ELF-1 (cell line): ENCODE results near the gene LAMB1.
A peak's percentile ranks its signal among the peaks of the same experiment; 100 is the strongest.

Experiments
- DNase-seq: peaks from one replicate; pipeline ENCODE4 v3.0.0-alpha.2; 2016; ENCODE audit warnings: low read depth, low spot score

LAMB1 gene

DNA sequence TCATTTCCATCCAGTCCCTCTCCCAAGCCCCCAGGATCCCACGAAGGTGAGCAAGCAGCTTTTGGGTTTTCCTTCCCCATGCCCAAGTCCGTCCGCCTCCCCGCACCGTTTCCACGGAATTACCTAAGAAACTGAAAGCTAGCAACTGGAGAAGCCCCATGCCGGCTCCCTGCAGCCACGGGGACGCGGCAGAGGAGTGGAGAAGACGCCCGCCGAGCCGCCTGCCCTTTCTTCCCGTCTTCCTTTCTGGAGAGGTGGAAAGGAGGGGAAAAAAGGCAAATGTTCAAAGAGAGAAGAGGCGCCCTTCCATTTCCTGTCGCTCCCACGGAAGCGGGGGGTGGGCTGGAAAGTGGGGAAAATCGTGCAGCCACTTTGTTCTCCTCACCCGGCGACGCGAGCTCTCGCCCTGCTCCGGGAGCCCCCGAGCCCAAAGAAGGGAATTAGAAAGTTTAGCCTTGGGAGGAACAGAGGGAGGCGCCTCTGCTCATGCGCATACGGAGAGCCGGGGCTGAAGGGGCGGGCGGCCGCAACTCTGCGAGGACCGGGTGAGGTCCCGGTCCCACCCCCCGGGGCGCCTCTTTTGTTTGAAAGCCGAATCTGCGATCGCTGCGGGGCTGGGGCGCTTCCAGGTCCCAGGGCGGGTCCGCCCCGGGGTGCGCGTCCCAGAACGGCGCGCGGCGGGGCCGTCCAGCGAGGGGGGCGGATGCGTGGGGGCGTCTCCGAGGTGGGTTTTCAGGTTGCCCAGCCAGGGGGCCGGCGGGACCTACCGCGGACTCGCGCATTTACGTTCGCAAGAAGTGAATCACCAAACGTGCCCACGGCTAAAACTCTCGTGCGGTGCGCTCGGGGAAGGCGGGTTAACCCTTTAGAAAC lies at the start of gene LAMB1:
Gene LAMB1 (minus strand): TSS at position 436 of the 873 bp plus-strand sequence. CDS start 276 bp downstream, at position 160.
- peak; percentile 90 for DNase-seq

DNA sequence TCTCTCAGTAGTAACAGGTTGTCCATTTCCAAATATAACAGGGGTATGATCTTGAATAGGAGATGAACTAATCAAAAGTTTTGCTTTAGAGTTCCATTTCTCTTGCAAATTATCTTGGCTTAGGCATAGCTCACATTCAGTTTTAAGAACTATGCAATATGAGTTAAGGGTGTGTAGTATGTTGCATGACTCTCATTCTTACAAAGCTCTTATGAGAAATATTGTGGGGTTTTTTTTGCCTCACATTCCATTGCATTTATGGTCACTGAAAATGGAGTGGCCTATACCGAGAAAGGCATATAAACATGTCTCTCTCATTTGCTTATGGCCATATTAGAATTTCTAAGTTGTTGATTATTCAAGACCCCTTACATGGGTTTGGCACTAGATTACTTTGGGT lies 48.5 kb upstream of the LAMB1 start:
- no peak for DNase-seq

DNA sequence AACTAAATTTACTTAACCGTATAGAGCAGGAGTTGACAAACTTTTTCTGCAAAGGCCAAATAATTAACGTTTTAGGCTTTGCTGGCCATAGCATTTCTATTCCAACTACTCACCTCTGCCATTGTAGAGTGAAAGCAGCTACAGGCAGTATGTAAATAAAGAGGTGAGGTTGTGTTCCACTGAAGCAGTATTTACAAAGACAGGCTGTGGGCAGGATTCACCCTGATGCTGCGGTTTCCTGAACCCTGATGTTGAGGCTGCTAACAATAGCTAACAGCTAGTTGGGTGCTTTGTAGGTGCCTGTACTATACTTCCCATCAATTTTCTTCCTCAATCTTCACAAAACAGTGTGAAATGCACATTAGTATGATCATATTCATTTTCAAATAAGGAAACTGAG lies 47.0 kb upstream of the LAMB1 start:
- no peak for DNase-seq

DNA sequence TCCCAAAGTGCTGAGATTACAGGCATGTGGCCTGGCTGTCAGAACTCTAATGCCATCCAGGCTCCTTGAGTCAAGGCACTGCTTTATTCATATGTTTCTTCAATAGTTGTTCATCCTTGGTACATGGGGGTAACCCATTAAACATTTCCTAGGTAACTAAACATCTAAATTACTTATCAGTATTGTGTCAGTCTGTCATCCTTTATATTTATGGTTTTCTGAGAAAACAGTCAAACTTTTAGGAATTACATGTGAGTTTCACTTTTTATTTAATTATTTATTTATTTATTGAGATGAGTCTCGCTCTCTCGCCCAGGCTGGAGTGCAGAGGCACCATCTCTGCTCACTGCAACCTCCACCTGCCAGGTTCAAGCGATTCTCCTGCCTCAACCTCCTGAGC lies 45.5 kb upstream of the LAMB1 start:
- DNase-seq: no peak

DNA sequence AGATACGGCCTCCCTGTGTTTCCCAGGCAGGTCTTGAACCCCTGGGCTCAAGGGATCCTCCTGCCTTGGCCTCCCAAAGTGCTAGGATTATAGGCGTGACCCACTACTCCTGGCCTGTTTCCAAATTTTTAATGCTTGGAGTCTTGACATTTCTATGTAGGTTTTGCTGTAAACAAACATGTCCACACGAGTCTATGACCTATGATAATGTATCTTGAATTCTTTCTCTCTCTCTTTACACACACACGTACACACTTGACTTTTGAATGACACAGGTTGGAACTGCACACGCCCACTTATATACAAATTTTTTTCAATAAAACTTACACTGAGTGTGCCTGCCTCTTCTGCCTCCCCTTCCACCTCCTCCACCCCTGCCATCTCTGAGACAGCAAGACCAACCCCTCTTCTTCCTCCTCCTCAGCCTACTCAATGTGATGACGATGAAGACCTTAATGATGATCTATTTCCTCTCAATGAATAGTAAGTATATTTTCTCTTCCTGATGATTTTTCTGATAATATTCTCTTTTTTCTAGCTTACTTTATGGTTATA lies 44.1 kb upstream of the LAMB1 start:
- DNase-seq: no peak

DNA sequence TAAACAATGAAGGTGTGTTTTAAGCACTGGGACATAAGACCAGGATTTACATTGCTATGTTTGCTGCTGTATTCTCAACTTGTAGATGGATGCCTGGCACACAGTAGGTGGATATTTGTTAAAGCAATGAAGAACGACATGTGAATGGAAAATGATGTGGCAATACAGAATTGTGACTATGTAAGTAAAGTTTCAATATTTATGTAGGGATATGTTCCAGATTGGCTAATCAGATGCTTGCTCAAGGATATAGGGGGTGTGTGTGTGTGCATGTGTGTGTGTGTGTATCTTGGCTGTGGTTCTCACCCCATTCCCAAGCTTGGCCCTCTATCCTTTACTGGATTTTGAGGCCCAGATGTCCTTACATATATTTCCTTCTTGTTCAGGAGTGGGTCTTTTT lies 42.7 kb upstream of the LAMB1 start:
- no peak for DNase-seq

DNA sequence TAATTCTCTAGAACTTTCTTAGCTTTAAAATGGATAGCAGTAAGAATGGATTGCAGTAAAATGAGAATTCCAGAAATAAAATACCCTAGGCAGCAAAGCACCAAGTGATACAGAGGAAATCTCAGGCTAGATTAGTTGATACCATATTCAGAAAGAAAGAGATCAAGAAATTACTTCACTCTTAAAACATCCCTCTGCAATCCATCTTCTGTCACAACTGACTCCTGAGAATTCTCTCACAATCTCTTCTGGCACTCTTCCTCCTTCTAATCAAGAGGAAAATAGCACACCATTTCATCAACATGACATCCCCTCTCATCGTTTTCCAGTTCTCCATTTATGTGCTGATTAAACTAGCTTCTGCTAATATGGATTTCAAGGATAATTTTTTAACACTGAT lies 42.2 kb upstream of the LAMB1 start:
- no peak for DNase-seq

DNA sequence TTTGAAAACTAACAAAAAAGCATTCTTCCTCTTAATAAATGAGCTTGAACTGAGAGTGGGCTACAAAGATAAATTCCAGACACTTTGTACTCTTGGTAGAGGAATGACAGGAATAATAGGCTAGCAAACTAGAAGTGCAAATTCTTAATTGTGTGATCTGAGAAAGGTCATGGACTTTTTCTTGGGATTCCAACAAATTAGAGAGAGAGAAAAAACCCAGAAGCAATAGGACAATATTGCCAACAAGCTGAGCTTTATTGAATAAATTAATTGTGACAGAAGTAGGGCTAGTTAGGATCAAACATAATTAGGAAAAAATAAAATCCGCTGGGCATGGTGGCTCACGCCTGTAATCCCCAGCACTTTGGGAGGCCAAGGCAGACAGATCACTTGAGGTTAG lies 41.4 kb upstream of the LAMB1 start:
- DNase-seq: no peak

DNA sequence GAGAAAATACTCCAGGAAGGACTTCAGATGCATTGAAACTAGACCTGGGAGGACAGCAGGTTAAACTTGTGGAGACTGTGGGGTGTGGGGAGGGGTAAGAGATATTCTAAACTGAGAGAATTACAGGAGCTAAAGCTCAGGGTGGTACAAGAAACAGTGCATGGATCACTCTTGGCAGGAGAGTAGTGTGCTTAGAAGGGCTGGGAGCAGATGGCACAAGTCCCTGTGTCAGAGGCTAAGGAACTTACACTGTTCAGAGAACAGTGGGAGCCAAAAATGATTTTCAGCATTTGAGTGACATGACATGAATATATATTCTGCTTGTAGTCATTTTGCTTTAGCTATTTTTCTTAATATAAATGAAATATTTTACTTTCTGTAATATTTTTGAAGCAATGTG lies 36.0 kb upstream of the LAMB1 start:
- DNase-seq: no peak

DNA sequence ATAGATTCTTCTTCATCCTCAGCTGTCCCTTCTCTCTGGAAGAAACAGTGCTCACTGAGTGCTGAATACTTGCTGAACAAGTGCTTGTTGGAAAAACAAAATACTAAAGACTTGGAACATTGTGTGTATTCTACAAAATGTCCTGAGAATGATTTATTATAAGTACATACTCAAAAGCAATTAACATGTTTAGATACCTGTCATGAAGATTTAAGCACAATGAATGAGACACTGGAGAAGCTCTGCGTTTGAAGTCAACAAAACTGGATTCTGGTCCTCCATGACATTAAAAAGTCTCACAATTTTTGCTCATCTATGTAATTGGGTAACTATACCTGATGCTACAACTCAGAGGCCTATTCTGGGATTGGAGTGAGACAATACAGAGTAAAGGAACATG lies 34.8 kb upstream of the LAMB1 start:
- DNase-seq: no peak

DNA sequence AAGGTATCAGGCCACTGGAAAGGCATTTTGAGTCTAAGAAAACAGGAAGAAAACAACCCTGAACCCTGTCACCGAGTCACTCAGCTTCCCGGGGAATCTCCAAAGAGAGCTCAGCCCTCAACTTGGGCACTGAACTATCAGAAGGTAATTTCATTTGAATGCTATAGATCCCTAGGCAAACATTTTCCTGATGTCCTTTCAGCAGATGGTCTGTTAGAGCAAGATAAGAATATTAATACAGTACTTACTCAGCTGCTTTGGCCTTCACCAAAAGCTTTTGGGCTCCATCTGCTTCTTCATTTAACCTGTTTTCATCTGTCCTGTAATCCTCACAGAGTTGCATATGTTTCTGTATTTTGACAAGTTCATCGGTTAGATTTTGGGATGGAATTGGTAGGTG lies 34.2 kb upstream of the LAMB1 start:
- DNase-seq: no peak

DNA sequence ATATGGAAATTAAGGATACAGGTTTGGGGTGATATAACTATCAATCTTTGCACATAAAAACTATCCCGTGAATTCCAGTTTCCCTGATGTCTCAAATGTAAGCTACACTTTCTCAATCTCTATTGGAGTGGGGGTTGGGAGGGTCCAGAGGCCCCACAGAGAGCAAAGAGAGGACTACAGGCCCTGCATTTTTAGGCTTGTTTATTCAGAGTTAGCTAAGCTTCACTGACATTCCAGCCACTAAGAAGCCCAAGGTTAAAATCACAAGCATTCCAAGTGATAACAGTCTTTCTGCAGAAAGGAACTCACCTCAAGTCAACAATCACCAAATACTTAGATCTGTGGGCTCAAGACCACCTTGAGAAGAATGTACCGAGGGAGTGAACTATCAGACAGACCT lies 31.6 kb upstream of the LAMB1 start:
- peak; percentile 46 for DNase-seq

DNA sequence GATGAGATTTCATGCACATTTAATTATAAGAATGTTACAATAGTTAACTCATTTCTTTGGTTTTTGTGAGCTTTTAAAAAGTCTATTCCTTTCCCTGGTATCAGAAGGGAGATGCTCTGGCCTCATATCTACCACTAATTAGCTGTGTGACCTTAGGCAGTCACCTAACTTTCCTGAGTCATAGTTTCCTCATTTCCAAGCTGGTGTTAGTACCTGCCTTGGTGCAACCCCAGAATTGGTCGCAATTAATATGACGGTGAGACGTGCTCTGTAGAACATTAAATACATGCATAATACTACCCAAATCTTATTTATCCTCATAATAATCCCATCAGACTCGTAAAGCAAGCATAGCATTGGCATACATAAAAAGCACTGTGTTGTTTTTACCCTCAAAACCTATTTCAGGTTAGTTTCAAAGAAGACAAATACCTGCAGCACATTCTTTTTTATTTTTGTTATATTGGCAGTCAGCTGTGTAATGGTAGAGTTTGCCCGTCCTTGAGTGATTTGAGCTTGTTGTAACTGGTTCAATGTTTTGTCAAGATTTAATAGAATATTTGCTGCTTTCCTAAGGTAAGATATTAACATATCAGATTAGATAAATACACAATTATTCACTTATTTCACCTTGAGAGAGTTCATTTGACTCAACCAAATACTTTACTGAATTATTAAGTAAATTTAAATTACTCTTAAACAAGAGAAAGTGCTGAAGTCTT lies 31.0 kb upstream of the LAMB1 start:
- no peak for DNase-seq

DNA sequence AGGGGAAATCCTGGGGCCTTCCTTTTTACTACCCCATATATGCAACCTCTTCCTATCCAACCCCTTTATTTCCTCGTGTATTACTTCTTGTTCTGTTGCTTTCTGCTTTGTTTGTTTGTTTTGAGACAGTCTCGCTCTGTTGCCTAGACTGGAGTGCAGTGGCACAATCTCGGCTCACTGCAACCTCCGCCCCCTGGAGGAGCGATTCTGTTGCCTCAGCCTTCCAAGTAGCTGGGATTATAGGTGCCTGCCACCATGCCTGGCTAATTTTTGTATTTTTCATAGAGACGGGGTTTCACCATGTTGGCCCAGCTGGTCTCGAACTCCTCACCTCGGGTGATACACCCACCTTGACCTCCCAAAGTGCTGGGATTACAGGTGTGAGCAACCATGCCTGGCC lies 30.3 kb upstream of the LAMB1 start:
- peak; percentile 57 for DNase-seq

DNA sequence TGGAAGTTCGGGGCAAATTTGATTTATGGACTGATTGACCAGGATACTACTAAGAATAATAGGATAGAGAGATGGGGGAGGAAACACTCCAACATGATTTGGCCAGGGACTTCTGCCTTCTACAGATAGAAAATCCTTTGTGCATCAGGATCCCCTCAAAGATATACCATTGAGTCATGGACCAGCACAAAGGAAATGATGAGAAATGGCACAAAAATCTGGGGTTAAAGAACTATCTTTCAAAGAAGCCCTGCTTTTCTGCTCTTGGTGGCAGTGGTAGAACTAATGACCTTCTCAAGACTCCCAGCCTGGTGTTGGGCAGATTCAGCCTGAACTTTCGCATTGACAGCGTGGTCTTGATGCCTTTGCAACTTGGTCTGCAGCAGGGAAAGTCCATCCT lies 27.6 kb upstream of the LAMB1 start:
- DNase-seq: no peak

DNA sequence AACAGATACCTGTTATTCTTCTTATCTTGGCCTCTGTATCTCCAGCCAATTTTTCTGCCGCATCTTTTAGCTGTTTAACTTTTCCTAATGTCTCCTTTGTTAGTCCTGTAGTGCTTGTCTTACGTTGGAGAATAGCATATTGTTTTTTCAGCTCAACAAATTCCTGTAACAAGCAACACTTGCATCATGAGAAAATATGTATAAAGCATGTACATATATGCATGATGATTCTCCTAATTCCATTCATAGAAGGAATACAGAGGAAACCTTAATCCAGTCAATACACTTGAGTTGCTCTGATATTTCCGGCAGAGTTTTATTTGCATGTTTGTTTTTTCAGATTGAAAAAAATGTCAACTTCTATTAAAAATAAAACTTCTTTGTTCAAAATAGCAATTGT lies 26.1 kb upstream of the LAMB1 start:
- no peak for DNase-seq

DNA sequence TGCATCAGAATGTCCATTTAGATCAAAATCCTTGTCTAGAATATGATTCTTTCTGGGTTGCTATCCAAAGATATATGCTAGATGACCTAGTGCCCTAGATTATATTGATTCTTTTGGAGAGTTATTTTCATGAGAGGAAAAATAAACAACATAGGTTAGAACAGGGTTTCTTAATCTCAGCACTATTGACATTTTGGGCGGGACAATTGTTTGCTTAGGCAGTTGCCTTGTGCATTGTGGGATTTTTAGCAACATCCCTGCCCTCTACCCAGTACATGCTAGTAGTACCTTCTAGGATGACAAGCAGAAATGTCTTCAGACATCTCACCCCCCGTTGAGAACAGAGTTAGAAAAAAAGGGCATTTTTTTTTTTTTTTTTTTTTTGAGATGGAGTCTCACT lies 25.1 kb upstream of the LAMB1 start:
- DNase-seq: no peak

DNA sequence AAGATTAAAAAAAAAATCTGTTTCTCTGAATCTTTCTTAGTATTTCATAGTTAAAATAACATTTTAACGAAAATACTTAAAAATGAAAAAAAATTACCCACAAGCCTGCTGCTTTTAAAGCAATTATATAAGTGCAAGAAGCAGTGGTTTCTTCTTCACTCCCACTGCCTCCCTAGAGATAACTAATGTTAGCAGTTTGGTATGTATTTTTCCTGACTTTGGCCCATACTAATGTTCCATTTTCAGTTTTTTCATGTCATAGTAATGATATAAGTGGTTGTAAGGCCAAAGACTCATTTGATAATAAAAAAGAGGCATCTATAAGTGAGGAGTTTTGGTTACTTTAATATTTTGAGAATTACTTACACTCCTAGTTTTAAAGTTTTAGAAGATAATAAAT lies 24.3 kb upstream of the LAMB1 start:
- DNase-seq: no peak

DNA sequence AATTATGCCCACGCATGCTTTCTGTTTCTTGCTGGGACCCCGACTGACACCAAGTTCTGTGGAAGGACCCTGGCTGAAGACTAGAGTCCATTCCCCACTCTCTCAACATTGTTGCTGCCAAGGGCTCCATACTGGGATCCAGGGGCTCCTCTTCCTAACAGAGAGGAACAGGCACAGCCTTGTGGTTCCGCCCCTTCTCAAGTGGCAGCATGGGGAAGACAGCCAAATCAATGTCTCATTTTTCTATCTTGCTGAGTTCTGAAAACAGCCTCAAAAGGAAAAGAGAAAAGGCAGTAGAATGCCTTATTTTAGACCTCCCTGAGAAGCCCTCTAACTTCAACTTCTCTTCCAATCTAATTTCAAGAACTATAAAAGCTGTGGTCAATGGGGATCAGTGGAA lies 23.7 kb upstream of the LAMB1 start:
- DNase-seq: no peak

DNA sequence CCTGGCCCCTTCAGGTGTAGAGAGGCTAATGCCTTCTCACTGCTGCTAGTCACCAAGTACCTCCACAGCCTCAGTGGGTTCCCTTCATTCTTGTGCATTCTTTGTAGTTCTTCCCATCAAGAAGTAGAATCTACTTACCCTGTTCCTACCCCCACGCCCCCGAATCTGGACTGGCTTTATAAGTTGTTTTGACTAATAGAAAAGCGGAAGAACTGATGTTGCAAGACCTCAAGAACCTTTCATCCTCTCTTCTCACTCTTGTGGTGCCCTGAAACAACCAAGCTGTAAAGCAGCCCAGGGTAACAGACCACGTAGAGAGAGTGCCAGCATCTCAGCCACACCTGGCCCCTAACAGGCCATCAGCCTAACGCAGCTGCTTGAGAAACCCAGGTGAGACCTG lies 23.2 kb upstream of the LAMB1 start:
- DNase-seq: no peak

DNA sequence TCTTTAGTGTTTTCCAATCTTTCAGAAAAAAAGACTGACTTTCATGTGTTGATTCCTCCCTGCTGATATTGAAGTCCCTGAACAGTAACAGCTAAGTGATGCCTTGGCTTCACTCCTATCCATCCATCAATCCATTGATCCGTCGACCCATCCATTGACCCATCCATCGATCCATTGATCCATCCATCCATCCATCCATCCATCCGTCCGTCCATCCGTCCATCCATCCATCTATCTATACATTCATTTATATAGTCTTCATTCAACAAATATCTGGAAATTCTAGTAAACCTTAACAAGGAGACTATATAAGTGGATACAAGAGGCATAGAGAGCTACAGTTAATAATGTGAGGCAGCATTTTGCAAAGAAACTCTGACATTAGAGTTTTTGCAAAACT lies 21.6 kb upstream of the LAMB1 start:
- DNase-seq: no peak

DNA sequence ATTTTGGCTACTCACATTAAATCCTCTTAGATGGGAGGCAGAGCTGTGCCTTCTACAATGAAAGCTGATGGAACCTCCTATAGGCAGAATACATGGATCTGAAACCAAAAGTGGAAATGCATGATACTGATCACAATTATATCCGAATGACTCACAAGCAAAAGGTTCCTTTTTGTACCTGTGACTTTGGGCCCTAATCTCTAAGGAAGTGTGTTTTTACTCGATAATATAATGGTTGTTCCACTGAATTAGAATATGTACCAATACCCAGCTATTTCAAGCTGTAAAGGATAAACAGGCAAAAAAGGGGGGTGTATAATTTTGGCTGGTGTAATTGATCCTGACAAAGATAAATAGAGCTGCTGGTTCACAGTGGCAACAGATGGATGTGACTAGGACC lies 17.6 kb upstream of the LAMB1 start:
- no peak for DNase-seq

DNA sequence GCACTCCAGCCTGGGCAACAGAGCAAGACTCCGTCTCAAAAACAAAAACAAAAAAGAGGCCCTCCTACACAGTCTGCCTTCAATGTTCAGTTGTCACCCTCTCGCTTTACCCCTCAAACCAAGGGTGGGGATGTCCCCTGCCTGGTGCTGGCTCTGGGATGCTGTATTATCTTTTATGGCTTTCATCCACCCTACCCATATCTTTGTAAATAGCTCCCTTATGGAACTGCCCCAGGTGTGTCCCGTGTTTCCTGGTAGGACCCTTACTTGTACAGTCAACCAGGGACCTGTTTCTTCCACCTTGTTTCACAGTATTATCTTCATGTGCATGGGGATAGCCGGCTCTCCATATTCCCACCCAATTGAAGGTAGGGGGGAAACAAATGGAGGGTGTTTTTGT lies 15.7 kb upstream of the LAMB1 start:
- DNase-seq: no peak
